Measurements from ENCODE around the gene SMIM32.
A peak's percentile ranks its signal among the peaks of the same experiment; 100 is the strongest.

SMIM32 gene

GRCh38 chr5:136192526-136193321 lies at the start of gene SMIM32:
Gene SMIM32 (minus strand): TSS chr5:136193162. CDS start chr5:136192524, 638 bp downstream.
- Histone ChIP-seq H3K9ac (ENCODE audit: low read length) (no peak within 1 kb of the TSS), H3K27me3 (ENCODE audit: control insufficient read depth, insufficient read depth, low read length) (peaks cover 4% of the 10 kb centered on the region), H3K36me3 (ENCODE audit: control insufficient read depth, insufficient read depth, low read length) (no peaks in the 10 kb centered on the region), H3K4me3 (ENCODE audit: low read length) (peak within 1 kb of the TSS; percentile 67), H3K27ac (ENCODE audit: low read depth, low read length) (no peak within 1 kb of the TSS), H3K4me1 (ENCODE audit: control insufficient read depth, insufficient read depth, low read length) (peaks cover 10% of the 10 kb centered on the region)

- Histone ChIP-seq H3K4me3 (ENCODE audit: low read length) (no peak overlapping the region), H3K27ac (ENCODE audit: low read depth, low read length) (no peak overlapping the region), H3K36me3 (ENCODE audit: control insufficient read depth, insufficient read depth, low read length) (no peaks in the 10 kb centered on the region), H3K4me1 (ENCODE audit: control insufficient read depth, insufficient read depth, low read length) (no peaks in the 10 kb centered on the region), H3K9ac (ENCODE audit: low read length) (no peak overlapping the region), H3K27me3 (ENCODE audit: control insufficient read depth, insufficient read depth, low read length) (no peaks in the 10 kb centered on the region)
Observed at GRCh38 chr5:136242611-136243010, 49.6 kb upstream of the SMIM32 start.

- H3K4me1 ChIP-seq (ENCODE audit: control insufficient read depth, insufficient read depth, low read length), result no peaks in the 10 kb centered on the region
- no peak overlapping the region for H3K4me3 ChIP-seq (ENCODE audit: low read length)
- no peak overlapping the region for H3K9ac ChIP-seq (ENCODE audit: low read length)
- H3K27ac ChIP-seq (ENCODE audit: low read depth, low read length), result no peak overlapping the region
- no peaks in the 10 kb centered on the region for H3K27me3 ChIP-seq (ENCODE audit: control insufficient read depth, insufficient read depth, low read length)
- no peaks in the 10 kb centered on the region for H3K36me3 ChIP-seq (ENCODE audit: control insufficient read depth, insufficient read depth, low read length)
Observed at GRCh38 chr5:136242136-136242535, 49.2 kb upstream of the SMIM32 start.

- Histone ChIP-seq H3K27ac (ENCODE audit: low read depth, low read length) (no peak overlapping the region), H3K9ac (ENCODE audit: low read length) (no peak overlapping the region), H3K4me3 (ENCODE audit: low read length) (no peak overlapping the region), H3K4me1 (ENCODE audit: control insufficient read depth, insufficient read depth, low read length) (no peaks in the 10 kb centered on the region), H3K36me3 (ENCODE audit: control insufficient read depth, insufficient read depth, low read length) (no peaks in the 10 kb centered on the region), H3K27me3 (ENCODE audit: control insufficient read depth, insufficient read depth, low read length) (no peaks in the 10 kb centered on the region)
Observed at GRCh38 chr5:136240894-136241293, 47.9 kb upstream of the SMIM32 start.

- Histone ChIP-seq H3K36me3 (ENCODE audit: control insufficient read depth, insufficient read depth, low read length) (no peaks in the 10 kb centered on the region), H3K4me3 (ENCODE audit: low read length) (no peak overlapping the region), H3K9ac (ENCODE audit: low read length) (no peak overlapping the region), H3K4me1 (ENCODE audit: control insufficient read depth, insufficient read depth, low read length) (no peaks in the 10 kb centered on the region), H3K27me3 (ENCODE audit: control insufficient read depth, insufficient read depth, low read length) (no peaks in the 10 kb centered on the region), H3K27ac (ENCODE audit: low read depth, low read length) (no peak overlapping the region)
Observed at GRCh38 chr5:136236479-136237083, 43.6 kb upstream of the SMIM32 start.

- no peaks in the 10 kb centered on the region for H3K4me1 ChIP-seq (ENCODE audit: control insufficient read depth, insufficient read depth, low read length)
- no peak overlapping the region for H3K9ac ChIP-seq (ENCODE audit: low read length)
- no peaks in the 10 kb centered on the region for H3K36me3 ChIP-seq (ENCODE audit: control insufficient read depth, insufficient read depth, low read length)
- no peak overlapping the region for H3K27ac ChIP-seq (ENCODE audit: low read depth, low read length)
- H3K27me3 ChIP-seq (ENCODE audit: control insufficient read depth, insufficient read depth, low read length), result no peaks in the 10 kb centered on the region
- no peak overlapping the region for H3K4me3 ChIP-seq (ENCODE audit: low read length)
Observed at GRCh38 chr5:136235321-136235720, 42.4 kb upstream of the SMIM32 start.

- Histone ChIP-seq H3K36me3 (ENCODE audit: control insufficient read depth, insufficient read depth, low read length) (no peaks in the 10 kb centered on the region), H3K27me3 (ENCODE audit: control insufficient read depth, insufficient read depth, low read length) (no peaks in the 10 kb centered on the region), H3K27ac (ENCODE audit: low read depth, low read length) (no peak overlapping the region)
Observed at GRCh38 chr5:136232316-136232715, 39.4 kb upstream of the SMIM32 start.

GRCh38 chr5:136230176-136230575 lies 37.2 kb upstream of the SMIM32 start:
- H3K4me3 ChIP-seq (ENCODE audit: low read length), result no peak overlapping the region
- H3K27ac ChIP-seq (ENCODE audit: low read depth, low read length), result no peak overlapping the region
- no peak overlapping the region for H3K9ac ChIP-seq (ENCODE audit: low read length)

More at GRCh38 chr5:136232316-136232715, 39.4 kb upstream of the SMIM32 start:
- no peaks in the 10 kb centered on the region for H3K4me1 ChIP-seq (ENCODE audit: control insufficient read depth, insufficient read depth, low read length)
- H3K4me3 ChIP-seq (ENCODE audit: low read length), result no peak overlapping the region
- H3K9ac ChIP-seq (ENCODE audit: low read length), result no peak overlapping the region

GRCh38 chr5:136228136-136228757 lies 35.3 kb upstream of the SMIM32 start:
- Histone ChIP-seq H3K4me3 (ENCODE audit: low read length) (no peak overlapping the region), H3K9ac (ENCODE audit: low read length) (no peak overlapping the region), H3K27ac (ENCODE audit: low read depth, low read length) (no peak overlapping the region), H3K36me3 (ENCODE audit: control insufficient read depth, insufficient read depth, low read length) (no peaks in the 10 kb centered on the region), H3K27me3 (ENCODE audit: control insufficient read depth, insufficient read depth, low read length) (no peaks in the 10 kb centered on the region), H3K4me1 (ENCODE audit: control insufficient read depth, insufficient read depth, low read length) (no peaks in the 10 kb centered on the region)

More at GRCh38 chr5:136230176-136230575, 37.2 kb upstream of the SMIM32 start:
- H3K4me1 ChIP-seq (ENCODE audit: control insufficient read depth, insufficient read depth, low read length), result no peaks in the 10 kb centered on the region
- no peaks in the 10 kb centered on the region for H3K36me3 ChIP-seq (ENCODE audit: control insufficient read depth, insufficient read depth, low read length)
- no peaks in the 10 kb centered on the region for H3K27me3 ChIP-seq (ENCODE audit: control insufficient read depth, insufficient read depth, low read length)

GRCh38 chr5:136226401-136226800 lies 33.4 kb upstream of the SMIM32 start:
- H3K4me3 ChIP-seq (ENCODE audit: low read length), result no peak overlapping the region
- no peaks in the 10 kb centered on the region for H3K27me3 ChIP-seq (ENCODE audit: control insufficient read depth, insufficient read depth, low read length)
- H3K4me1 ChIP-seq (ENCODE audit: control insufficient read depth, insufficient read depth, low read length), result no peaks in the 10 kb centered on the region
- no peak overlapping the region for H3K27ac ChIP-seq (ENCODE audit: low read depth, low read length)
- no peaks in the 10 kb centered on the region for H3K36me3 ChIP-seq (ENCODE audit: control insufficient read depth, insufficient read depth, low read length)
- H3K9ac ChIP-seq (ENCODE audit: low read length), result no peak overlapping the region

- Histone ChIP-seq H3K27ac (ENCODE audit: low read depth, low read length) (no peak overlapping the region), H3K4me3 (ENCODE audit: low read length) (no peak overlapping the region), H3K4me1 (ENCODE audit: control insufficient read depth, insufficient read depth, low read length) (no peaks in the 10 kb centered on the region), H3K36me3 (ENCODE audit: control insufficient read depth, insufficient read depth, low read length) (no peaks in the 10 kb centered on the region), H3K27me3 (ENCODE audit: control insufficient read depth, insufficient read depth, low read length) (no peaks in the 10 kb centered on the region), H3K9ac (ENCODE audit: low read length) (no peak overlapping the region)
Observed at GRCh38 chr5:136225796-136226195, 32.8 kb upstream of the SMIM32 start.

- no peaks in the 10 kb centered on the region for H3K4me1 ChIP-seq (ENCODE audit: control insufficient read depth, insufficient read depth, low read length)
- no peaks in the 10 kb centered on the region for H3K27me3 ChIP-seq (ENCODE audit: control insufficient read depth, insufficient read depth, low read length)
- no peak overlapping the region for H3K4me3 ChIP-seq (ENCODE audit: low read length)
- no peak overlapping the region for H3K27ac ChIP-seq (ENCODE audit: low read depth, low read length)
- H3K36me3 ChIP-seq (ENCODE audit: control insufficient read depth, insufficient read depth, low read length), result no peaks in the 10 kb centered on the region
- H3K9ac ChIP-seq (ENCODE audit: low read length), result no peak overlapping the region
Observed at GRCh38 chr5:136222580-136223235, 29.7 kb upstream of the SMIM32 start.
